Type B pancreatic cell (in vitro differentiated cells): Measurements from ENCODE around the gene DPAGT1. TPM values are rescaled to one million over a fixed set of nuclear protein-coding genes. Genes with fewer than 3 reads are reported as not detected.

Source experiments
- DNase-seq: peaks from one replicate; pipeline ENCODE4 v3.0.0; 2021; ENCODE audit warnings: mixed read lengths; ENCODE audit not compliant: unreplicated experiment; ENCODE audit errors: extremely low spot score
- H3K27ac Mint-ChIP-seq: 2 replicates; pipeline ENCODE4 v1.8.0; 2021; ENCODE audit warnings: mild to moderate bottlenecking, mixed read lengths
- H3K27me3 Mint-ChIP-seq: 2 replicates; pipeline ENCODE4 v1.8.0; 2021; ENCODE audit warnings: mixed read lengths
- H3K36me3 Mint-ChIP-seq: 2 replicates; pipeline ENCODE4 v1.8.0; 2021; ENCODE audit warnings: mixed read lengths
- H3K4me1 Mint-ChIP-seq: one replicate; pipeline ENCODE4 v1.8.0; 2021; ENCODE audit warnings: mixed read lengths; ENCODE audit not compliant: unreplicated experiment
- H3K4me3 Mint-ChIP-seq: 2 replicates; pipeline ENCODE4 v1.8.0; 2021; ENCODE audit warnings: mild to moderate bottlenecking, mixed read lengths
- H3K9me3 Mint-ChIP-seq: 2 replicates; pipeline ENCODE4 v1.8.0; 2021; ENCODE audit warnings: mixed read lengths
- CTCF ChIP-seq: fragments of 200-600 bp; sonication (generic); conservative IDR thresholded peaks from 2 replicates; pipeline ENCODE4 v1.5.0; 2021; ENCODE audit warnings: antibody characterized with exemption, mild to moderate bottlenecking
- total RNA-seq: library from RNA; stranded (reverse); gene quantifications from 2 replicates; pipeline ENCODE4 v1.2.1, GENCODE V29; 2021; ENCODE audit warnings: low replicate concordance

Gene DPAGT1
- total RNA-seq, 1 donor from 2014 or later: 62.1 TPM

DNA sequence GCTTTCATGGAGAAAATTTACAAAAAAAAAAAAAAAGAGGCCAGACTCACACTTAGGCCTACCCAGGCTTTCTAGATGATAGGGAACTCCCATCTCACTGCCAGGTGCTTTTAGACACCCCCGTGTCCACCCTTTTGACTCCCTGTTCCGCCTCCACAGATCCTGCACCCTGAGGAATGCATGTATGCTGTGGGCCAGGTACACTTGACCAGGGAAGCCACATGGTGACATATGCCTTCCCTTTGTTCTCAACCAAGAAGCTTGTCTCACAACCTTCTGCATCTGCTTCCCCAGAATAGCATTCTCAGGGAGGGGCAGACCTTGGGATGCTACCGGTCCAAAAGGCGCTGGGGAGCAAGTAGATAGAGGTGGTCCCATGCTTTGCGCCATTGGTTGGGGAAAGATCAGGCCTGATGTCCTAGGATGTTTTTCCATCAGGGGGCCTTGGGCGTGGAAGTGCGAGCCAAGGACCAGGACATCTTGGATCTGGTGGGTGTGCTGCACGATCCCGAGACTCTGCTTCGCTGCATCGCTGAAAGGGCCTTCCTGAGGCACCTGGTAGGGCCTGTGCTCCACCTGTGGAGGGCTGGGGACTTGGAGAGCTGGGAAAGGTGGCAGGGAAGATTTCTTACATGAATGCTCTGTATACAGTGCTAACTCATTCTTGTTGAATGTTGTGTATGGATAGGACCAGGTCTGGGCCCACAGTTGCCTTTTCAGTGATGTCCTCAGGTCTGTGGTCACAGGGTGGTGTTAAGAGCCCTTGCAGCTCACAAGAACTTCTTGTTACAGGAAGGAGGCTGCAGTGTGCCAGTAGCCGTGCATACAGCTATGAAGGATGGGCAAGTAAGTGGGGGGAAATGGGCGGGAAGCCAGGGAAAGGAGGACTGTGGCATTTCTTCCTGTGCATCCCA is 9.4 kb downstream of the DPAGT1 start:
- no peak for DNase-seq
- Mint-ChIP-seq H3K9me3 (no peaks in the 10 kb centered on the region), H3K4me3 (peak overlapping the region; percentile 94), H3K36me3 (peaks cover 22% of the 10 kb centered on the region), H3K27me3 (no peaks in the 10 kb centered on the region), H3K4me1 (peaks cover 30% of the 10 kb centered on the region), H3K27ac (peak overlapping the region; percentile 56)
- no peak for TF ChIP-seq CTCF

- H3K27ac Mint-ChIP-seq: no peak overlapping the region
These were observed 10.5 kb downstream of the DPAGT1 start for GRCh38 chr11:119091178-119091577.

DNA sequence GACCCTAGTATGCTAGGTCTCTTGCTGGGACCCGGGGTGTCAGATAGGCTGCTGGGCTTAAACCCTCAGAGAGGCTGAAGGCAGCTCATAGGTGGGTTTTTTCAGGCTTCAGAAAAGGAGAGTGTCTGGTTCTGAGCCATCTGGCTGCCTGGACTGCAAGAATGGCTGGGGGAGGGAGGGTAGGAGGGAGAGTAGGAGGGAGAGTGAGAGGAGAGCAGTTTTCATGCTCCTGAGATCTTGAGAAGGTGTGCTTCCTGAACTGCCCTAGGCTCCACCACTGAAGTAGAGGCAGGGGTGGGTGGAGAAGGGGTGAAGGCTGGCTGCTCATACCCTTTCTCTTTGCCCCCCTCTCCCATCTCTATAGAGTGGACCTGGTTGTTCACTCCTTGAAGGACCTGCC is 12.3 kb downstream of the DPAGT1 start:
- H3K27ac Mint-ChIP-seq: peak overlapping the region; percentile 8
- no peak overlapping the region for H3K4me3 Mint-ChIP-seq
- H3K27me3 Mint-ChIP-seq: no peaks in the 10 kb centered on the region
- DNase-seq: no peak
- no peak for TF ChIP-seq CTCF
- peaks cover 12% of the 10 kb centered on the region for H3K36me3 Mint-ChIP-seq
- peaks cover 35% of the 10 kb centered on the region for H3K4me1 Mint-ChIP-seq
- H3K9me3 Mint-ChIP-seq: no peaks in the 10 kb centered on the region

More at GRCh38 chr11:119091178-119091577, 10.5 kb downstream of the DPAGT1 start:
- Mint-ChIP-seq H3K36me3 (peaks cover 17% of the 10 kb centered on the region), H3K4me3 (no peak overlapping the region), H3K27me3 (no peaks in the 10 kb centered on the region), H3K9me3 (no peaks in the 10 kb centered on the region), H3K4me1 (peaks cover 32% of the 10 kb centered on the region)
- TF ChIP-seq CTCF: no peak
- no peak for DNase-seq

DNA sequence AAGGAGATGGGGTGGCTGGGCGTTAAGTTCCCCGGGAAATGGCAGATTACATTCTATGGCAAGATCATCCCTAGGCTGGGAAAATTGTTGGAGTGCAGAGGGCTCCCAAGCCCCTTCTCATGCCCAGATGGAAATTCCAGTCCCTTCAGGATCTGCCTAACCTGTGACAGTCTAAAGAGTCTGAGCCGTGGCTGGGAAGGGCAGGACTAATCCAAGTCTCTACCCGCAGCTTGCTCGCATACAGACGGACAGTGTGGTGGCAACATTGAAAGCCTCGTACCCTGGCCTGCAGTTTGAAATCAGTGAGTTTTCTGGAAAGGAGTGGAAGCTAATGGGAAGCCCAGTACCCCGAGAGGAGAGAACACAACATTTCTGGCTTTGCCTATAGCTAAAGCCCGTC is 13.2 kb downstream of the DPAGT1 start:
- Mint-ChIP-seq H3K4me1 (peaks cover 31% of the 10 kb centered on the region), H3K9me3 (no peaks in the 10 kb centered on the region), H3K4me3 (no peak overlapping the region), H3K27me3 (no peaks in the 10 kb centered on the region), H3K27ac (no peak overlapping the region), H3K36me3 (peaks cover 6% of the 10 kb centered on the region)
- DNase-seq: no peak
- TF ChIP-seq CTCF: no peak

- no peak for DNase-seq
- H3K4me1 Mint-ChIP-seq: peaks cover 28% of the 10 kb centered on the region
- H3K27me3 Mint-ChIP-seq: no peaks in the 10 kb centered on the region
- no peak for TF ChIP-seq CTCF
- no peaks in the 10 kb centered on the region for H3K9me3 Mint-ChIP-seq
- peaks cover 4% of the 10 kb centered on the region for H3K36me3 Mint-ChIP-seq
- H3K27ac Mint-ChIP-seq: no peak overlapping the region
- H3K4me3 Mint-ChIP-seq: no peak overlapping the region
These were observed 13.9 kb downstream of the DPAGT1 start for GRCh38 chr11:119087747-119088241.
